ENCODE data around the gene TBC1D22A.

DNA sequence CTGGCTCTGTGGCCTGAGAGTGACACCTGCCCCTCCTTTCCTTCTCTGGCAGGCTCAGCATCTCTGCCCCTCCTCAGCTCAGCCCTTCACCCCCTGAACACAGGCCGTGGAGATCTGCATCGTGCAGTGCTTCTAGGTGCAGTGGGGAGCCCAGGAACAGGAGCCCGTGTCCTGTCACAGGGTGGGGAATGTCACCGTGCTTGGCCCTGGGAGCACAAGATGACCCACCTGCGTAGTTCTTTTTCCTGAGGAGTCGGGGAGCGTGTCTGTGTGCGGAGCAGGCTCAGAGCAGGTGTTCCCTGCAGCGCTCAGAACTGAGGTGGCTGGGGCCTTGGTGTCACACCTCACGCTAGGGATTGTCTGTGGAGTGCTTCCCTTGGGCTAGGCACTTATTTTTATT is 10.6 kb downstream of the TBC1D22A start:
- no peak for TF ChIP-seq CTCF (IDR thresholded peaks at IDR 0.05)
- TF ChIP-seq POLR2A (IDR thresholded peaks at IDR 0.05), result no peak
- no peak for TF ChIP-seq EP300 (IDR thresholded peaks at IDR 0.05)

Measured in ovary (tissue), 3 donors.